Measurements from ENCODE around the gene LRRC4.

Gene LRRC4

GRCh38 chr7:128030263-128030653, 979 bp downstream of the LRRC4 start:
- FAIRE-seq = no peak

- no peak for FAIRE-seq
Measured at GRCh38 chr7:128029405-128029995, 1.7 kb downstream of the LRRC4 start.

DNA sequence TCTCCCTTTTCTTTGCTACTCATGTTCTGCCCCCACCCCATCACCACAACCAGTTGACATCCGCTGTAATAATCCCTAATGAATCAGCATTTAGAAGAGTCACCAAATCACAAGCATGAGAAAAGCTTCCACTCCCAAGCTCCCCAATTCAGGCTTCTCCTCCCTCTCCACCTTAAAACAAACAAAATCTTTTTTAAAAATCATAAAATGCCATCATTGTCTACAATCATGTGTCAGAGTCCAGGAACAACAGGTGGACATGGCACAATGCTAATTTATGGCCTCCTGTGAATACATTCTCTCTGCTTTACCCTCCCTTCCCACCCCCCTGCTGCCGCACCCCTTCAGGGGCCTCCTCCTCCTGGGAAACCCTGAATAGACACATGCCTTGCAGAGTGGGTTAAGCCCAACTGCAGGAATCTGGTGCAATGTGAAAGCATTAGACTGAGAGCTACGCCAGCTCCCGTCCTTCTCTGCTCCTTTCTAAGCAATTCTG, 3.7 kb downstream of the LRRC4 start:
- no peak for FAIRE-seq

DNA sequence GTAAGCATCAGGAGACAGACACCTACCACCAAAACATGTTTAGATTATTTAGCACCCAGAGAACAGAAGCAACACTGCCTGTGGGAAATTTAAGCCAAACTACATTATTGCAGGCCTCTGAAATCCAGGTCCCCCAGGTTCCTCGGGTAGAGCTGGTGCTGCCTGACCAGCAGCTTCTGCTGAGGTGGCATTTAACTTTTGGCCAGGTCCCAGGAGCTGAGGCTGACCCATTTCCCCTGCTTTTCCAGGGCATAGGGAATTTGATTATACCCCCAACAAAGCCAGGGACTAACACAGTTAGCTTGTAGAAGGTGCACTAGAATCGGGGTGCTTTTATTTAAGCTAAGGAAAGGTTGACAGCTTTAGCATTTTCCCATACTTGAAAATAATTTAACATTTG, 4.7 kb downstream of the LRRC4 start:
- no peak for FAIRE-seq

- no peak for FAIRE-seq
Measured at GRCh38 chr7:128025819-128026218, 5.4 kb downstream of the LRRC4 start.

DNA sequence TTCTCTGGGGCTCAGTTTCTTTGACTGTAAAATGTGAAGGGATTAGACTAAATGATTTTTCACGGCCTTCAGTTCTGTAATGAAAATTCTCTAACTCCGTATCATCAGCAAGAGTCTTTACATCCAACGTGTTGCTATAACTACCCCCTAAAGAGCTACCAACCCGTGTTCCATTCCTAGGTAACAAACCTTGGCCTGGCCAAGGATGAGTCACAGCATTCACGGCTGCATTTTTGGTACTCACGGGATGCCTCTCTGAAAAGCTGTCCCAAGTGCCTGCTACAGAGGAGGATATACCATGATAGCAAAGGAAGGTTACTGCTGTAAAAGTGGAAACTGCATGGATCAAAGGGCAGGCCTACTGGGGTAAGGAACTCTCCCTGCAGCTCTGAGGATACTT, 5.9 kb downstream of the LRRC4 start:
- FAIRE-seq = no peak

GRCh38 chr7:128024151-128024550, 7.1 kb downstream of the LRRC4 start:
- FAIRE-seq = no peak

GRCh38 chr7:128022631-128023532, 8.4 kb downstream of the LRRC4 start:
- no peak for FAIRE-seq

DNA sequence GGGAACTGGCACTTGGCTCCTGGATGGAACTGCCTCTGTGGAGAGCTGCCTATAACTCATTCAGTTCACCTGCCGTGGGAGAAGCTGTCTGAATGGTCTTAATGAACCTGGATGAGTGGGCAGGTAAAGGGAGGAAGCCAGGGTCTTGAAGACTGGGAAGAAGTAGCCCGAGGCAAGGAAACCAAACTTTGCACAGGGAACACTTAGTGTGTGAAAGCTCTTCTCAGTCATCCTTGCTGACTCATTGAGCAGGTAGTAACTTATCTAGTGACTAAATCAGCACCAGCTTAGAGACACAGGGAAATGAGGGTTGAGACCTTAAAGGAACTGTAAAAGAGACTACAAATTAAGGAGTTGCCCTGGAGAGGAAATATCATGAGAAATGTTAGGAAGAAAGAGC, 9.9 kb downstream of the LRRC4 start:
- no peak for FAIRE-seq

- FAIRE-seq = no peak
Measured at GRCh38 chr7:128020159-128020558, 11.1 kb downstream of the LRRC4 start.

DNA sequence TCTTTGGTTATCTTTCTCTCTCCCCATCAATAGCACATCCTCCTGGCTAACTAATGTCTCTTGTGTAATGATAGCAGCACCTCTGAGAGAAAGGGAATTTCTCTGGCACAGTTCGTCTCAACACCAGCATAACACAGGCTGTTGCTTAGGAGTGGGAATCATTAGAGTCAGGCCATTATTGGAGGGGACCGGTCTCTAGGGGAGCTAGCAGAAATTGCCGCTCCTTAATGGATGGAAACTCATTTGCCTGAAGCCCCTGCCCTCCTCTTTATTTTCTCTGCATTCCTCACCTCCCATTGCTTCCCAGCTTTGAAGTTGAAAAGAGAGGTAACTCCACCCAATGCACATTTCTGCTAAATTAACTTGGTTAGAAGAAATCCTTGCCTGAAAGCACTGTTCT, 11.9 kb downstream of the LRRC4 start:
- no peak for FAIRE-seq

DNA sequence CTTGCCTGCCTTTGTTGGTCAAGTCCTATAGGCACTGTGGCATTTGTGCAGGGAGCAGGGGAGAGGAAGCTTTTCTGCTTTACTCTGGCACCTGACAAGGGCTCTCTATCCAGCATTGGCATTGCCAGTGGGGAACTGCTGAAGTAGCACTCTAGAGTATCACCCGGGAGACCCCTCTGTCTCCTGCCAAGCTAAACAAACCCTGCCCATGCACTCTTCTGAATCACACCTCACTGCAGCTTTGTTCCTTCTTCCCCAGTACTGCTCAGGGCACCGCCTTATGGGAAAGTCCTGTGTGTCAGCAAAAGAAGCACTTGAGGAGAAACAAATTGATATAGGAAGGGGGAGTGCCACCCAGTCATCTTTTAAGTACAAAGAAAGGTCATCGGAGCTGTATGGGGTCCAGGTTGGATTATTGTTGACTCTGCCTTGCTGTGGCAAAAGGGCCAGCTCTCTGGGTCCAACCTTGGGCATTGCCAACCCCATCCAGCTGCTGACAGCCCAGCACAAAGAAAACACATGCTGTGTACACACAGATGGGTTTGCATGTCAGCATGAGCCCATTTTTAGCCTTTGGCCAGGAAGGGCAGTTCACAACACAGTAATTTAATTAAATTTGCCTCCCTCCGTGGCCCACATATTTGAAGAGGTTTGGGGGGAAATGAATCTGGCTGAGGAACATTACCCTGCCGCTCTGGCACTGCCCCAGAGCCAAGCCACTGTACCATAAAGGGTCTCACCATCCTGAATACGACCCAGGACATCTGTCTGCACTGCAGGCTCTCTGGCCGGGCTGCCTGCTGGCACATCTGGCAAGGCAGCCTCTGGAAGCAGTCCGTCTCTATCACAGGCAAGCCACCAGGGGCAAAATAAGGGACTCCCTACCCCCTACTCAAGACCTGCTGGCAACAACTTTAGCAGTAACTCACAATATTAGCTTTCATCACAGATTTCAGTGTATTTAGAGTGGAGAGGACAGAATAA, 13.1 kb downstream of the LRRC4 start:
- no peak for FAIRE-seq

GRCh38 chr7:128017460-128017859, 13.8 kb downstream of the LRRC4 start:
- no peak for FAIRE-seq

DNA sequence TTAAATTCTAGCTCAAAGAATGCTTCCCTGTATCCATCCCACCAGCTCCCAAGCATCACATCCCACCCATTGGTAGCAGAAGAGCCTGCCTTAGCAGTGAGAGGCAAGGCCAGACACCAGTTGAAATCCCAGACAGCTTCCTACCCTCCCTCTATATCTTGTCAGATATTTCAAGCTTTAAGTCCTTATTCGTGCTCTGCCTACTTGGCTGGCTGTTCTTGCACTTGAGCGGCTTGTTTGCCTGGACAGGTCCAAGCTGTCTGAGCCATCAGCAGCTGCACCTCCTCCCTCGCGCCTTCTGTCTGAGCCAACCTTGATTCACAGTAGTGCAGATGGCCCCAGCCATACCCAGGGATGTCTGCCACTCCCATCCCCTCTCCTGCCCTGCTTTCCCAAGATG, 16.4 kb downstream of the LRRC4 start:
- FAIRE-seq = no peak

DNA sequence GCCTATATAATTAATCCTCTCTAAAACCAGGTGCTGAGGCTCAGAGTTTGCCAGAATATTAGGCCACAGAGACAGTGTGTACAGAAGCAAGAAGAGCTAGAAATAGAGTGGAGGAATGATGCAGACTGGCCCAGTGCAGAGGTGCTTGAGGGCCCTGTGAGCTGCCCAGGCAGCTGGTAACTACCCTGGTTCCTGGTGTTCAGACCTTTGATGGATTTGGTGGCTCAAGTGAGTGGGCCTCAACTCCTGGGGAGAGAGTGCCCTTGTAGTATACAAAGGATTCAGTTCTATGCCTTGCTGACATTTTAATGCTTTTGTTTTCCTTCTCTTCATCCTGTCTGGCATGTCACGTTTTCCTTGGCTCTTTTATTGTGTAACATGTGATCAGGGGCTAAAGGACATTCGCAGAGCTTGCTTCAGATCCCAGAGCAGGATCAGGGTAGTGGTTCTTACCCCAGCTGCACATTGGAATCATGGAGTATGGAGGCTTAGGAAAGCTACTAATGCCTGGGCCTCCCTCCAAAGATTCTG, 20.0 kb downstream of the LRRC4 start:
- no peak for FAIRE-seq

DNA sequence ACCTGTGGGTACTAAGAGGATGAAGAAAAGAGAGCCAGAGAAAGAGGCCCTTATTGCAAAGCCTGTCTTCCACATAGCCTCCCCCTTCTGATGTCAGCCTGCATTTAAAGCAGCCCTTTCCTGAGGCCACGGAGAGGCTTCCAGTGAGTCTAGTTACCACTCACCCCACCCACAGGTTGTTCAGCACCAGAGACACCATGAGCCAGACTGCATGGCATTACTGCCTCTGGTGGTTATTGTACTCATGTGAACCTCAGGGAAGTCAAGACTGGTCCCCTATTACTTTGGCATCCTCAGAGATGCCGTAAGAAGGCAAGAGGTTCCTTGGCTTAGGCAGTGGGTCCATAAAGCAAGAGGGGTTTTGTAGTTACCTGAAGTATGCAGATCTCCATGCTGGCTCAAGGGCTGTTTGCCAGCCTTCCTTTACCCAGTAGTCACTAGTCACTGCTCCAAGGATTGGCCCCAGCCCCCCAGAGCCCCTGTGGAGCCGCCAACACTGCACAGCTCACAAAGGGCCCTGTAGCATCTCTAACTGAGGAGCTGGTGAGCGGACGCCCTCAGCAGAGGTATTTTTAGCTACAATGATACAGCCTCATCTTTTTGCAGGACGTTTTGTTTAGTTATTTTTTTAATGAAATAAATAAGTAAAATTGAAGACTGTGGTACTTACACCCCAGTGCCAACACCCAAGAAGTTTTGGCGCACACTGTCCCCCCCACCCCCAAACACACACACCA, 20.7 kb downstream of the LRRC4 start:
- FAIRE-seq = no peak

DNA sequence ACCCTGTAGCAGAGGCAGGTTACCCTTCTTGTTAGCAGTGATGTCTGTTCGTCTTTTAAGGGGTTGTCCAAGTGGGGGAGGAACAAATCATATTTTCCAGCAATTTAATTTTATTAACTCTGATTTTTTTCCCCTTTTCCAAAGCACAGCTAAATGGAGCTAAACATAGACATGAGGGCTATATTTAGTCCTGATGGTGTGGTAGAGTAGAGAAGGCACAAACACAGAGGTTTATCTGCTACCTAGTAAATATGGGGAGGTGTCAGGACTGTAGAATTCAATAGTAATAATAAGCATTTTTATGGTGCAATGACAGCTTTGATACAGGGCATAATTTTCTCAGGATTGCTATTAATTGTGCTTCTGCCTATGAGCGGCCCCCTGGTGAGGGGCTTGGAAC, 22.5 kb downstream of the LRRC4 start:
- no peak for FAIRE-seq

DNA sequence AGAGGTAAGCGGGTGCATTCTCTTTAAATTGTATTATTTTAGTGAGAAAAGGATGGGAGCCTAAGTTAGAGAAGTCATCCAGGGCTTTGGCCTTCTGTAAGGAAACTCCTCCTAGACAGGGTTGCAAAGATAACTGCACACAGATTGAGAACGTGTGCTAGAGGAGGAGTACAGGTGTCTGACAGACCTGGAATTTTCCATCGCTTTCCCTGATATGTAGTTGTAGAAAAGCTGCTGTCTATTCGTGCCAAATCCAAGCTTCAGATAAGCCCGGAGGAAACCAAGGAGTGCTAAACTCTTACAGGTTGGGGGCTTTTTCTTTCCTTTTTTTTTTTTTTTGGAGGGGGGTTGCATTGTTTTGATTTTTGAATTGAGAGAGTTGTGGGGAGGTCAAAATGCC, 23.1 kb downstream of the LRRC4 start:
- FAIRE-seq = no peak

DNA sequence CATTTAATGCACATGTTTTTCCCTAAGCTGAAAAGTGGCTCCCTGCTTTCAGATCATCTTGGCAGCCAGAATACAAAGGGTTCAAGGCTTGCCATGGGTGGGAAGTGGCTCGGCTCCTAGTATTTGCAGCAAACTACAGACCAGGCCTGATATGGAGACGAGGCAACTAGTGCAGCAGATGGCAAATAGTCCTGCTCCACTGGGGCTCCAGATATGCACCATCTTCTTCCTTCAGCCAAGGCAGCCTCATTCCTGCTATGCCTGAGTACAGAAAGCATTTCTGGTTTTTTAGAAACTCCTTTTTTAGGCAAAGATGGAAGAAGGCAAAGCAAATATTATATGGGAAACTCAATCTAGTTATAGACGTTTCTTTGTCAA, 23.9 kb downstream of the LRRC4 start:
- no peak for FAIRE-seq

DNA sequence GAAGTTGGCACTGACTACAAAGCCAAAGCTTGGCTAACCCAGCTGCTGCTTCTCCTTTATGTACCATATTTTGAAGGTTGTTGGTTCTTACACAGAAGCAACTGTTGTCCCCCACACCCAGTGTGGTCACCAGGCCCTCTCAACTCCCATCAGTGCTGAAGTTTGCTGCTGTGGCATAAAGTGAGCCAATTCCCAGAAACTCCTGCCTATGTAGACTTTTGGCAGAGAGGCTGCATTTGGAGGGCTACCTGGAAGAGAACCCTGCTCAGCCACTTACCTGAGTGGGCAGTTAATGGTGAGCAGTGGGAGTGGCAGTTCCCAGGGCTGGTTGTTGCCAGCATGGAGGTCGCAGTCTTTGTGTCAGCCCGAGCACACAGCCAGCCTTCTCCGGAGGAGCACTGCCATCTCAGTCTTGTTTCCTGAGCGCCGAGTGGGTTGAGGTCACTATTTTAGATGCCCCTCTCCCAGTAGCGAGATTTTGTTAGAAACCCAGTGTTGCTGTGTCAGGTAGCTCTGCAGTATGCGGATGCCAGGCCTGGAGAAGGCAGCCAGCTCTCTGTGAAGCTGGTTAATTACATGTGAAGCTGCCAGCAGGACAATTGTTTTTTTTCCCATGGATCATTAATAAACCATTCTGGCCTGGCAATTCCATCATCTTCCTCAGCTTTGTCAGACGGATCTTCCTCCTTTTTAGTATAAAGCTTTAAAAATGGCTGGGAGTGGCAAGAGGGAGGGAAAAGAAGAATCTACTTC, 24.5 kb downstream of the LRRC4 start:
- FAIRE-seq = no peak

DNA sequence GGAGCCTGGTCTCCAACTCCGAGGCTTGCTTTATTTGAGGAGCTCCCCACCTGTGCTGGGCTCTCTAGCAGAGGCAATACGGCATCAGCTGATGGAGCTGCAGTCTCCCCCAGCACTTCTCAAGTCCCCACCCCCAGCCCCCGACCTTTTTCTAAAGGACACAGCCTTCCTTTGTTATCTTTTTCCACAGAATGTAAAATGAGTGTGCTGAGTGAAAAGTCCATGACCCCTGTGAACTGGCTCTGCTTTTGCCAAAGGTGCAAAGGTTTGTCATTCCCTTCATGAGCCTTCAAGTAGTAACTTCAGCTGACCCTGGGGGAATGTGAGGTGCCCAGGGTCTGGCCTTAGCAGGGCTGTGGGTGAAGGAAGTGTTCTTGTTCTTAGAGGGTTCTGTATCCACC, 25.5 kb downstream of the LRRC4 start:
- no peak for FAIRE-seq

DNA sequence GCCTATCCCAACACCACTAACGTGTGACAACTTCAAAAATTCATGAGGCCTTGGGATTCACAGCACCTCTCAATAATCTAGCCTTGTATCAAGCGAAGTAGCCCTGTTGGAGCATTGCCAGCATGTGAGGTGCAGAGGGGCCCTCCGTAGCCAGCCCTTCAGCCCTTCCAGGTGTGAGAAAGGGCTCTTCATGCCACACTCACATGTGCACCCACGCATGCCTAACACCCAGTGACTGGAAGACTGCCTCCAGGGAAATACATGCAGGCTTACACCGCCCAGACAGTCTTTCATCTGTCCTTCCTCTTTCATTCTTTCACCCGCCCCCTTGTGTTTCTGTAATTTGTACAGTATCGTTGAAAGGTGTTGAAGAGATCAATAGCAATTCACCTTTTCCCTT, 26.1 kb downstream of the LRRC4 start:
- no peak for FAIRE-seq
